Mucosa of stomach (tissue), 1 donor: ENCODE results near the gene ACTN4.

Experiments
- H3K27me3 ChIP-seq: one replicate; pipeline ENCODE4 v1.7.0; 2013; ENCODE audit warnings: mild to moderate bottlenecking, low read length; ENCODE audit not compliant: control insufficient read depth, insufficient read depth
- H3K36me3 ChIP-seq: one replicate; pipeline ENCODE4 v1.7.0; 2013; ENCODE audit warnings: low read length; ENCODE audit not compliant: control insufficient read depth, insufficient read depth
- H3K4me1 ChIP-seq: one replicate; pipeline ENCODE4 v1.7.0; 2013; ENCODE audit warnings: mild to moderate bottlenecking, low read length; ENCODE audit not compliant: control insufficient read depth, insufficient read depth
- H3K4me3 ChIP-seq: one replicate; pipeline ENCODE4 v1.7.0; 2013; ENCODE audit warnings: low read length
- H3K9ac ChIP-seq: one replicate; pipeline ENCODE4 v1.7.0; 2013; ENCODE audit warnings: mild to moderate bottlenecking, low read length, moderate library complexity
- H3K9me3 ChIP-seq: one replicate; pipeline ENCODE4 v1.7.0; 2013; ENCODE audit warnings: mild to moderate bottlenecking, low read length, moderate library complexity; ENCODE audit not compliant: control insufficient read depth
- donor health status: Pancreatic carcinoma.

ACTN4 gene

GRCh38 chr19:38730731-38731589, 83.5 kb downstream of the ACTN4 start:
- Histone ChIP-seq H3K9ac (peak overlapping the region; percentile 16), H3K36me3 (peaks cover 13% of the 10 kb centered on the region), H3K27me3 (no peaks in the 10 kb centered on the region), H3K9me3 (no peaks in the 10 kb centered on the region), H3K4me3 (no peak overlapping the region), H3K4me1 (peaks cover 44% of the 10 kb centered on the region)

- H3K4me3 ChIP-seq = no peak overlapping the region
- H3K9me3 ChIP-seq = no peaks in the 10 kb centered on the region
- H3K27me3 ChIP-seq = no peaks in the 10 kb centered on the region
- H3K36me3 ChIP-seq = peaks cover 13% of the 10 kb centered on the region
- H3K9ac ChIP-seq = peak overlapping the region; percentile 16
- peaks cover 49% of the 10 kb centered on the region for H3K4me1 ChIP-seq
Observed at GRCh38 chr19:38731654-38732301, 84.3 kb downstream of the ACTN4 start.

DNA sequence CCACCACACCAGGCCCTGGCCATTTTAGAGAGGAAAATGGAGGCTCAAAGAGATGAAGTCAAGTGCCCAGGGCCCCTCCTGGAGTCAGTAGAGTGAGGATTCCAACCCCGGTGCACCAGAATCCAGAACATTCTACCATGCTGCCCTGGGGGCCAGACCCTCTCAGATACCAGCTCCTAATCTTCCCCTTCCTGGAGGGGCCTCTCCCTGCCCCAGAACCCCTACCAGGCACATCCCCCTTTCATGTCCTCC, 85.7 kb downstream of the ACTN4 start:
- Histone ChIP-seq H3K4me1 (peaks cover 49% of the 10 kb centered on the region), H3K9me3 (no peaks in the 10 kb centered on the region), H3K27me3 (no peaks in the 10 kb centered on the region), H3K9ac (peak overlapping the region; percentile 17), H3K36me3 (peaks cover 5% of the 10 kb centered on the region), H3K4me3 (no peak overlapping the region)

GRCh38 chr19:38733493-38734175, 86.2 kb downstream of the ACTN4 start:
- Histone ChIP-seq H3K4me3 (no peak overlapping the region), H3K4me1 (peaks cover 49% of the 10 kb centered on the region), H3K36me3 (peaks cover 5% of the 10 kb centered on the region), H3K9ac (peak overlapping the region; percentile 67), H3K9me3 (no peaks in the 10 kb centered on the region), H3K27me3 (no peaks in the 10 kb centered on the region)

- Histone ChIP-seq H3K36me3 (peaks cover 5% of the 10 kb centered on the region), H3K27me3 (no peaks in the 10 kb centered on the region), H3K9ac (peak overlapping the region; percentile 67), H3K4me1 (peaks cover 49% of the 10 kb centered on the region), H3K4me3 (no peak overlapping the region), H3K9me3 (no peaks in the 10 kb centered on the region)
Observed at GRCh38 chr19:38734176-38734425, 86.7 kb downstream of the ACTN4 start.

DNA sequence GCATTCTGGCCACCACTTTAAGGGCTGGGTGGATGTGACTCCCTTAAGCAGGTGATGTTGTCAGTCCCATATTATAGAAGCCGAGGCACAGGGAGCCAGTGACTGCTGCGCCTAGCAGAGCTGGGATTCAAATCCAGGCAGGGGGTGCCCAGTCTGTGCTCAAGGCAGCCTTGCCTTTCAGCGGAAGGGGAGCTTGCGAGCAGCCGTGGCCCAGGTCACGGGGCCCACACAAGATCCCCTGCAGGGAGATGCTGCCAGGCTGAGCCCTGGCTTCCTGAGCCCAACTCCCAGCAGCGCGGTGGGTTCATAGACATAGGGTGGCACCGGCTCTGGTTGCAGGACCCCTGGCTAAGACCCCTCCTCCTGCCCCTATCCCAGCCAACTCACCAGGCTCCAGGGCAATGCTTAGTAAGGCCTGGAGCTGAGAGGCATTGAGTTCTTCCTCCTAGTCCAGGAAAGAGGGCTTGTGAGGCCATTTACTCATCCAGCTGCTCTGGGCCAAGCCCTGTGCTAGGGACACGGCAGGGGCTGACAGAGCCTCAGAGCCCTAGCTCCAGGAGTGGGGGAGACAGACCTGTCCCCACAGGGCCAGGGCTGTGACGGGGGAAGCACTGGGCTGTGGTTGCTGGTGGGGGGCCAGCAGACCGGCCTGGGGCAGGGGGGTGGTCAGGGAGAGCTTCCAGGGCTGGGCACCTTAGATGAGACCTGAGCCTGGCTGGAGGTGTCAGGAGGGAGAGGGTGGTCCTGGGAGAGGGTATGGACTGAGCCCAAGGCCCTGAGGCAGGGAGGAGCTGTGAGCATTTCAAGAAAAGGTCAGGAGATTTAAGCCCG, 87.2 kb downstream of the ACTN4 start:
- Histone ChIP-seq H3K27me3 (no peaks in the 10 kb centered on the region), H3K9ac (peak overlapping the region; percentile 67), H3K4me3 (no peak overlapping the region), H3K4me1 (peaks cover 49% of the 10 kb centered on the region), H3K9me3 (no peaks in the 10 kb centered on the region), H3K36me3 (peaks cover 5% of the 10 kb centered on the region)

GRCh38 chr19:38735257-38735686, 87.8 kb downstream of the ACTN4 start:
- peak overlapping the region; percentile 67 for H3K9ac ChIP-seq
- H3K27me3 ChIP-seq = no peaks in the 10 kb centered on the region
- no peaks in the 10 kb centered on the region for H3K9me3 ChIP-seq
- peaks cover 49% of the 10 kb centered on the region for H3K4me1 ChIP-seq
- peaks cover 5% of the 10 kb centered on the region for H3K36me3 ChIP-seq
- no peak overlapping the region for H3K4me3 ChIP-seq

DNA sequence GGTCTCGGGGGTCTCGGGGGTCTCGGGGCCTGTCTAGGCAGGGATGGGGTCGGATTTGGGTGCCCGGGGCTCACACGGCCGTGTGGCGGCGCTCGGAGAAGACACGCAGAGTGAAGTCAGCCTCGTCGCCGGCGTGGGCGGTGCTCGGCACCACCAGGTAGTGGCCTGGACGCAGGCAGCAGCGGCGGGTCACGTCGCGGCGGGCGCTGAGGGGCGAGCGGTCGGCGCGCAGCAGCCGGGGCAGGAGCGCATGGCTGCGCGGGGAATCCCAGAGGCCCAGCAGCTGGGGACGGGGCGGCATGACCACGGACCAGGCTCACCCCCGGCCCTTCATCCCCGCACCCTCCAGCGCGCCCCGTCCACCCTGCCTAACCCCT, 88.6 kb downstream of the ACTN4 start:
- H3K27me3 ChIP-seq = no peaks in the 10 kb centered on the region

DNA sequence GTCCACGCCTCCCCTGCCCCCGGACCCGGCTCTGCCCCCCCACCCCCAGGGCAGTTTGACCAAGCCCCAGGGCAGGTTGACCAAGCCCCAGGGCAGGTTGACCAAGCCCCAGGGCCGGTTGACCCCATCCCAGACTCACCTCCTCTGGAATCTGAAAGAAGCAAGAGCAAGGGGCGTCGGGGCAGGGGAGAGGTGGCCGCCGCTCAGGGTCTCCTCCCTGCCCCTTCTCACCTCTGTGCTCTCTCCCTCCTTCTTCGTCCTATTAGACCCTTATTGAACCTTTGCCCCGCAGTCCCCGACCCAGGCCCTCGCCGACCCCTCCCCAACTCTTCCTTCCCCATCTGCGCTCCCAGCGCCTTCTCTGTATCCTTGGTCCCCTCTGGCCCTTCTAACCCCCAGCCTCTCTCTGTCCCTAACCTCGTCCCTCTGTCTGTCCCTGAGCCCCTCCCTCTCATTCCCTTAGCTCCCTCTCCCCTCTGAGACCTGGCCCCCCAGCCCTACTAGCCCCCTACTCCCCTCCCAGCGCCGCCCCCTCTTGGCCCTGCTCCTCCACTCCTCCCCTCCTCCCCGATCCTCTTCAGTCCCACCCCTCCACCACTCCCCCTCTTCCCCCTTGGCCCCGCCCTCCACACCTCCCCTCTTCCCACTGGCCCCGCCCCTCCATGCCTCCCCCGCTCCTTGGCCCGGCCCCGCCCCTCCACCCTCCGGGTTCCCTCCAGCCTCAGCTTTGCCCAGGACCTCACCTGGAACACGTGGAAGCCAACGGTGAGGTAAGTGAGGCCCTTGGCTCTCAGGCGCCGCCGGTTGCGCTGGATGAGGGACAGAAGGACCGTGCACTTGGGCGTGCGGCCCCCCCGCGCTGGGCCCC, 89.2 kb downstream of the ACTN4 start:
- H3K4me3 ChIP-seq = no peak overlapping the region
- no peaks in the 10 kb centered on the region for H3K27me3 ChIP-seq
- no peaks in the 10 kb centered on the region for H3K36me3 ChIP-seq
- peaks cover 42% of the 10 kb centered on the region for H3K4me1 ChIP-seq
- H3K9ac ChIP-seq = no peak overlapping the region
- H3K9me3 ChIP-seq = no peaks in the 10 kb centered on the region

More for the DNA sequence above, 88.6 kb downstream of the ACTN4 start:
- H3K4me1 ChIP-seq = peaks cover 48% of the 10 kb centered on the region
- no peaks in the 10 kb centered on the region for H3K36me3 ChIP-seq
- no peak overlapping the region for H3K9ac ChIP-seq
- no peaks in the 10 kb centered on the region for H3K9me3 ChIP-seq
- H3K4me3 ChIP-seq = no peak overlapping the region

GRCh38 chr19:38737281-38737865, 89.9 kb downstream of the ACTN4 start:
- Histone ChIP-seq H3K4me3 (no peak overlapping the region), H3K36me3 (no peaks in the 10 kb centered on the region), H3K9ac (no peak overlapping the region), H3K9me3 (no peaks in the 10 kb centered on the region), H3K27me3 (no peaks in the 10 kb centered on the region), H3K4me1 (peaks cover 34% of the 10 kb centered on the region)
